ENCODE measurements around the gene COPE. TPM values are rescaled to one million over a fixed set of nuclear protein-coding genes. Genes with fewer than 3 reads are reported as not detected.

The COPE gene
- total RNA-seq, 1 experiment from 2014 or later: 596 TPM

Other genes starting within 250 kb of the COPE start
- 1.6 and 4.5 TPM in 2 replicates for gene CRTC1, start 235.7 kb downstream of the COPE start, total RNA-seq (2014; rRNA removed; shearing (Covaris generic); ENCODE audit: low replicate concordance)
- gene COMP, start 128.1 kb downstream of the COPE start, total RNA-seq (2014; rRNA removed; shearing (Covaris generic); ENCODE audit: low replicate concordance): not detected in 2 replicates
- 70.9 and 71.8 TPM in 2 replicates for gene UPF1, start 87.4 kb downstream of the COPE start, total RNA-seq (2014; rRNA removed; shearing (Covaris generic); ENCODE audit: low replicate concordance)
- gene CERS1, start 23.2 kb downstream of the COPE start, total RNA-seq (2014; rRNA removed; shearing (Covaris generic); ENCODE audit: low replicate concordance): 7.7 and 13.1 TPM in 2 replicates
- 91.7 and 101 TPM in 2 replicates for gene DDX49, start 328 bp upstream of the COPE start, total RNA-seq (2014; rRNA removed; shearing (Covaris generic); ENCODE audit: low replicate concordance)
- 115 and 131 TPM in 2 replicates for gene HOMER3, start 21.8 kb upstream of the COPE start, total RNA-seq (2014; rRNA removed; shearing (Covaris generic); ENCODE audit: low replicate concordance)
- 33.4 and 36.5 TPM in 2 replicates for gene SUGP2, start 114.1 kb upstream of the COPE start, total RNA-seq (2014; rRNA removed; shearing (Covaris generic); ENCODE audit: low replicate concordance)
- gene ARMC6, start 114.2 kb upstream of the COPE start, total RNA-seq (2014; rRNA removed; shearing (Covaris generic); ENCODE audit: low replicate concordance): 84.8 and 99.9 TPM in 2 replicates
- 5.1 and 7.8 TPM in 2 replicates for gene SLC25A42, start 144.6 kb upstream of the COPE start, total RNA-seq (2014; rRNA removed; shearing (Covaris generic); ENCODE audit: low replicate concordance)
- 32.3 and 34.1 TPM in 2 replicates for gene TMEM161A, start 219.1 kb upstream of the COPE start, total RNA-seq (2014; rRNA removed; shearing (Covaris generic); ENCODE audit: low replicate concordance)